IPS-NIHi11 (cell line): ENCODE measurements around the gene CUZD1.
A peak's percentile ranks its signal among the peaks of the same experiment; 100 is the strongest.

Experiments
- DNase-seq: peaks from one replicate; pipeline ENCODE4 v3.0.0; 2012; ENCODE audit warnings: mixed read lengths, low spot score

Gene CUZD1

DNA sequence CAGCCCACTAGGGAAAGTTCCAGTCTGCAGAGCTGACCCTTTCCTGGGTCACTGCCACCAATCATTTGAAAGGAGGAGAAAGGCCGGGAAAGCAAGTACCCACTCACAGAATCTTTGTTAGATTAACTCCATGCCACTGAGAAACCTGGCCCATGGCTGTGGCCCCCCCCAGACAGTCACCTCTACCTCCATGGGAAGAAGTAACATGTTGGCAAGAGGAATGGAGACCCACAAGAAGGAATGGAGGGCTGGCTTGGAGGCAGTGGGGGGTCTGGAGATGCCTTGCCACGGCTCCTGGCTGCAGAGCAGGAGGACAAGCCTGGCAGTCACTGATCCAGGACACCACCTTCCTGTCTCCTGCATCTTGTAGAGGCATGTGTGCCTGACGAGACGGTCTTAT lies 32.9 kb downstream of the CUZD1 start:
- no peak for DNase-seq

DNA sequence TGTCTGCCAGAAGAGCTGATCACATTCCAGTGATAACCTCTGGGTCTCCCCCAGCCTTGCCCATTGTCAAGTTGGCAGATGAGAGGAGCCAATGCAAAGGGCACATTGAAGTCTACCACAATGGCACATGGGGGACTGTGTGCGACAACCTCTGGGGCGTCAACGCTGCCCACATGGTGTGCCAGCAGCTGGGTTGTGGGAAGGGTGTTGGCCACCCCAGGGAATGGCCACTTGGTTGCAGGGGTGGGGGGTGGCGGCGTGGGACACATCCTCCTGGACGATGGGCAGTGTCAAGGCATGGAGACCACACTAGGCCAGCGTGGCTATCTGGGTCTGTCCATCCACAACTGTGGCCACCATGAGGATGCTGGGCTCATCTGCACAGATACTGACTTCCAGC lies 43.4 kb downstream of the CUZD1 start:
- DNase-seq: no peak

DNA sequence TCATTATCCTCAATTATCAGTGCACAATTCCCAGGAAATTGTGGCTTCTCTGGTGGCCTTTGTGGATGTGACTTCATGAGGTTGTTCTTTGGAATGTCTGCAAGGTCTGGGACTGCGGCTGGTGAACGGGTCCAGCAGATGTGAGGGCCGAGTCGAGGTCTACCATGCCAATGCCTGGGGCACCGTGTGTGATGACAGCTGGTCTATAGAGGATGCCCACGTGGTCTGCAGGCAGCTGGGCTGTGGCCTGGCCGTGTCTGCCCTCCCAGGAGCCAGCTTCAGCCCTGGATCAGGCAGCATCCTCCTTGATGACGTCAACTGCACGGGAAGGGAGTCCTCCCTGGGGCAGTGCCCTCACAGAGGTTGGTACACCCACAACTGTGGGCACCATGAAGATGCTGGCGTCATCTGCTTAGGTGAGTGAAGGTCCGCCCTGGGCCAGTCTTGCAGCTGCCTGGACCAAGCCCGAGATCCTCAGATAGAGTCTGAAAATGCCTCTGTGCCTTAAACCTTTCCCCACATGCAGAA lies 46.9 kb downstream of the CUZD1 start:
- DNase-seq: no peak

DNA sequence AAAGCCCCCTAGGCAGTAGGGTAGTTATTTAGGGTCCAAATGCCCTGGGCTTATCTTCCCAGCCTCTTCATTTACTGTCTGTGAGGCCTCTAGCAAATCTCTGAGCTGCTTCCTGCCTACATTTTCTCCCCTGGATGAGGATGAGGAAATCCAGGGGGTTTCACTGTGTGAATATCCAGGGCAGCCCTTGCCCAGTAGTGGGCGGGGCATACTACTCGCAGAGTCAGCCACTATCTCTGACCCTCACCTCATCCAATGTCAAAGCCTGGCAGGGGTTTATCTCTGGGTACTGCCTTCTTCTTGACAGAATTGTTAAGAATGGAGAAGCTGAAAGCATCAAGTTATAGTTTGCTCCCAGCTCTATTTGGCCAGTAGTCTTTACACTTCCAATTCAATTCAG lies 48.9 kb downstream of the CUZD1 start:
- peak; percentile 21 for DNase-seq

DNA sequence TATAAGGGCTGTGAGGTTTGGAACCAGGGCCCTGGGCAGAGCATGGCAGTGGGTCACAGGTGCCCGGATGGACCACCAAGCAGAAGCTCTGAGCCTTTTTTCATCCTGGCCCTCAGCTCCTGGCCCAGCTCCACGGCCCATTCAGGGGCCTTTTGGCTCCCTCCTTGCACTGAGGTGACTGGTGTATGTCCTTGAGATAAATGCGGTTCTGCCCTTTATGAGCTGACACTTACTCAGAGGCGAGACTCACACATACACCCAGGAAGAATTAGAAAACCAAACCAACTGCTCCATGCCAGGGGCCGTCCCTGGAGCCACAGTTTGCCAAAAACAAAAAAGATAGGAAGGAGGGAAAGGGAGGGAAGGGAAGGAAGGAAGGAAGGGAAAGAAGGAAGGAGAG lies 49.7 kb downstream of the CUZD1 start:
- no peak for DNase-seq

DNA sequence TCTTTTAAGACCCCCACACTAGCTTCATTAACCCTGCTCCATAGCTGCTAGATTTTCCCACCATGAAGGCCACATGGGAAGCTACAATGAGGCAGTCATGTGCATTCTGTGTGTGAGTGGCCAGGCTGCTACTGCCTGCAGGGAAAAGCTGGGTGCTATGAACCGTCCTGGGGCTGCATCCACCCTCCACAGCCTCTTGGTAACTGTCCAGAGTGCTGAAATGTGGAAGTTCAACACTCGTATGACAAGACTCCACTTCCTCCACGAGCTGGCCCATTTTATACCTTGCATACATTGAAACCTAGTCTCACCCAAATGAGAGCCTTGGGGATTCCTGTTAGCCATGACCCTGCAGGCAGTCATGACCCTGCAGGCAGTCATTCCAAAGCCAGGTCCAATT lies 59.4 kb downstream of the CUZD1 start:
- DNase-seq: peak; percentile 94

DNA sequence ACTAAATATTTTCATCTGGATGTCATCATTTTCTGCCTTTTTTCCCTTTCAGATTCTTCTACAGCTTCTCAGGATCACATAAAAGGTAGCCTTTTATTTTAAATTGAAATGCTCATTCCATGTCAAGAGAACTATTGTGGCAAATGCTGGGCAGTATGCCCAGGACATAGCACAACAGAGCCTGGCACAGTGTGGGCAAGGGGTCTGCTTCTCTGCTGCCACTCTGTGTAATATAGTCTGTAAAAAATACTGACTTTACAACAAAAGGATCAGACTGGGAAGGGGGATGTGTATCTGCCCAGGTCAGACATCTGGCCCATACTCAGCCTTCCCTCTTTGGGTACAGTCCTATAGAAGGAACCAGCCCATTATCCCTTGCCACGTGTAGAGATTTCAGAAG lies 62.7 kb downstream of the CUZD1 start:
- DNase-seq: no peak
